ENCODE measurements around the gene NHLRC4.

The NHLRC4 gene

GRCh38 chr16:553601-554296, 13.1 kb upstream of the NHLRC4 start:
- DNase-seq (ENCODE audit: low read depth in 2 of 2) = no peak

- no peak for DNase-seq (ENCODE audit: low read depth in 2 of 2)
Measured at GRCh38 chr16:554297-554621, 12.5 kb upstream of the NHLRC4 start.

- no peak for DNase-seq (ENCODE audit: low read depth in 2 of 2)
Measured at GRCh38 chr16:554640-555365, 12.0 kb upstream of the NHLRC4 start.

- DNase-seq (ENCODE audit: low read depth in 2 of 2) = no peak
Measured at GRCh38 chr16:555528-556473, 11.0 kb upstream of the NHLRC4 start.

GRCh38 chr16:556474-557173, 10.2 kb upstream of the NHLRC4 start:
- DNase-seq (ENCODE audit: low read depth in 2 of 2) = no peak

GRCh38 chr16:557463-558297, 9.1 kb upstream of the NHLRC4 start:
- DNase-seq (ENCODE audit: low read depth in 2 of 2) = no peak

- no peak for DNase-seq (ENCODE audit: low read depth in 2 of 2)
Measured at GRCh38 chr16:558298-559020, 8.3 kb upstream of the NHLRC4 start.

- no peak for DNase-seq (ENCODE audit: low read depth in 2 of 2)
Measured at GRCh38 chr16:559021-559380, 7.8 kb upstream of the NHLRC4 start.

GRCh38 chr16:559411-560203, 7.2 kb upstream of the NHLRC4 start:
- DNase-seq (ENCODE audit: low read depth in 2 of 2) = no peak

GRCh38 chr16:560204-560700, 6.6 kb upstream of the NHLRC4 start, which contains the start of gene PRR35:
TSS of gene PRR35 (plus strand) at chr16:560394. CDS start at chr16:563295, 2,901 bp downstream.
- DNase-seq (ENCODE audit: low read depth in 2 of 2) = no peak

GRCh38 chr16:560701-561412, 5.9 kb upstream of the NHLRC4 start:
- no peak for DNase-seq (ENCODE audit: low read depth in 2 of 2)

GRCh38 chr16:561413-561794, 5.4 kb upstream of the NHLRC4 start:
- DNase-seq (ENCODE audit: low read depth in 2 of 2) = no peak

- DNase-seq (ENCODE audit: low read depth in 2 of 2) = no peak
Measured at GRCh38 chr16:561957-562938, 4.6 kb upstream of the NHLRC4 start.

- no peak for DNase-seq (ENCODE audit: low read depth in 2 of 2)
Measured at GRCh38 chr16:563072-563644, 3.6 kb upstream of the NHLRC4 start.

- DNase-seq (ENCODE audit: low read depth in 2 of 2) = no peak
Measured at GRCh38 chr16:564690-565418, 2.0 kb upstream of the NHLRC4 start.
